ENCODE results near the gene RRP1B. TPM values are rescaled to one million over a fixed set of nuclear protein-coding genes. Genes with fewer than 3 reads are reported as not detected.

RRP1B gene
- total and polyA plus RNA-seq, 9 of the 15 experiments (the other 6 are each of a cell fraction or from before 2014, with no cell fraction given): 6.8 to 66.6 (median 41.9) TPM

GRCh38 chr21:43718872-43719747, 59.8 kb downstream of the RRP1B start, which contains the start of gene PDXK (continued):
- no peak for TF ChIP-seq ZNF224 (CRISPR knock-in tag; IDR thresholded peaks at IDR 0.05)
- TF ChIP-seq PCBP1 (IDR thresholded peaks at IDR 0.05; ENCODE audit: low read depth, low read length, poor library complexity, severe bottlenecking): peak; percentile 92
- no peak for TF ChIP-seq PKNOX1 (IDR thresholded peaks at IDR 0.05)
- TF ChIP-seq ZNF121 (CRISPR knock-in tag; conservative IDR thresholded peaks at IDR 0.05): no peak
- TF ChIP-seq LARP7 (IDR thresholded peaks at IDR 0.05): no peak
- peak in 1 of 2 experiments; percentile 93; a peak in 3 of 4 replicates for TF ChIP-seq NONO (IDR thresholded peaks at IDR 0.05; ENCODE audit: low read depth in 2 of 2, low read length in 1 of 2)
- TF ChIP-seq EP300 (IDR thresholded peaks at IDR 0.05; ENCODE audit: low read length): 0 out of 2 replicates have a peak, but pooled peaks have one; percentile 28
- TF ChIP-seq ZBTB5 (IDR thresholded peaks at IDR 0.05): no peak
- 0 out of 2 replicates have a peak, but pooled peaks have one; percentile 37 for TF ChIP-seq ZNF592 (IDR thresholded peaks at IDR 0.05)
- no peak for TF ChIP-seq ZNF3 (CRISPR knock-in tag; IDR thresholded peaks at IDR 0.05)
- TF ChIP-seq ELF2 (CRISPR knock-in tag; IDR thresholded peaks at IDR 0.05): no peak
- no peak for TF ChIP-seq MEF2D (tag; conservative IDR thresholded peaks at IDR 0.05; ENCODE audit: low read depth)
- no peak for TF ChIP-seq ZEB2 (IDR thresholded peaks at IDR 0.05)
- no peak for TF ChIP-seq DLX4 (CRISPR knock-in tag; IDR thresholded peaks at IDR 0.05)
- TF ChIP-seq HLTF (IDR thresholded peaks at IDR 0.05): no peak
- TF ChIP-seq ZFX (CRISPR knock-in tag; IDR thresholded peaks at IDR 0.05): peak; percentile 57
- TF ChIP-seq POLR2AphosphoS2 (IDR thresholded peaks at IDR 0.05; ENCODE audit: low read length): no peak
- no peak for TF ChIP-seq ARID2 (IDR thresholded peaks at IDR 0.05)
- TF ChIP-seq RAD51 (IDR thresholded peaks at IDR 0.05; ENCODE audit: borderline replicate concordance, low read depth): no peak
- TF ChIP-seq BHLHE40 (IDR thresholded peaks at IDR 0.05; ENCODE audit: low read length): peak; percentile 74
- no peak for TF ChIP-seq TCF15 (CRISPR knock-in tag; IDR thresholded peaks at IDR 0.05)
- peak; percentile 78 for TF ChIP-seq POLR2A (conservative IDR thresholded peaks at IDR 0.05)
- TF ChIP-seq ZNF75A (CRISPR knock-in tag; IDR thresholded peaks at IDR 0.05): no peak

All from K562 (cell line).